OCI-LY1 (cell line): ENCODE results near the gene TUBA3E.

Experiments used
- EZH2 ChIP-seq: fragments of 200-600 bp; sonication (generic), shearing (Covaris generic); IDR thresholded peaks from 2 replicates; pipeline ENCODE4 v1.8.0; 2017; ENCODE audit warnings: borderline replicate concordance, mixed run types, mild to moderate bottlenecking, antibody characterized with exemption, low read length, moderate library complexity, mixed read lengths
- TF ChIP-seq, protein P1 (sequence below): fragments of 200-600 bp; sonication (generic), shearing (Covaris generic); IDR thresholded peaks from 2 replicates; pipeline ENCODE4 v1.5.1; 2017; ENCODE audit warnings: mild to moderate bottlenecking, antibody characterized with exemption, low read length, moderate library complexity, mixed read lengths

DNA sequence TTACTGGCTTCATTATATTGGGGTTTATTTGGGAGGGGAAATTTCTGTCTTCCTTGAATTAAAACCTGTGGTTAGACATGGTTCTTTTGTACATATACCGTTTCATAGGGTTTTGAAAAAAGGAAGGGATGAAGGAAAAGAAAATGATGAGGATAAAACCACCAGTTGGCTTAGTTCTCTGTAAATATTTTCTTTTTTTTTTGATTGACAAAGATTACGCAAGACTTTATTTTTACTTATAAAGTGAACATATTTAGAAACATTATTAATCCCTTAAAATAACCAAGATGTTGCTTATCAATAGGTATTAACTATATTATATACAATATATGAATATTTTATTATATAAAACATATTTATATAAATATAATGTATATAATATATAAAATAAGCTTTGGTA, 45.1 kb upstream of the TUBA3E start:
- TF ChIP-seq, protein P1, sequence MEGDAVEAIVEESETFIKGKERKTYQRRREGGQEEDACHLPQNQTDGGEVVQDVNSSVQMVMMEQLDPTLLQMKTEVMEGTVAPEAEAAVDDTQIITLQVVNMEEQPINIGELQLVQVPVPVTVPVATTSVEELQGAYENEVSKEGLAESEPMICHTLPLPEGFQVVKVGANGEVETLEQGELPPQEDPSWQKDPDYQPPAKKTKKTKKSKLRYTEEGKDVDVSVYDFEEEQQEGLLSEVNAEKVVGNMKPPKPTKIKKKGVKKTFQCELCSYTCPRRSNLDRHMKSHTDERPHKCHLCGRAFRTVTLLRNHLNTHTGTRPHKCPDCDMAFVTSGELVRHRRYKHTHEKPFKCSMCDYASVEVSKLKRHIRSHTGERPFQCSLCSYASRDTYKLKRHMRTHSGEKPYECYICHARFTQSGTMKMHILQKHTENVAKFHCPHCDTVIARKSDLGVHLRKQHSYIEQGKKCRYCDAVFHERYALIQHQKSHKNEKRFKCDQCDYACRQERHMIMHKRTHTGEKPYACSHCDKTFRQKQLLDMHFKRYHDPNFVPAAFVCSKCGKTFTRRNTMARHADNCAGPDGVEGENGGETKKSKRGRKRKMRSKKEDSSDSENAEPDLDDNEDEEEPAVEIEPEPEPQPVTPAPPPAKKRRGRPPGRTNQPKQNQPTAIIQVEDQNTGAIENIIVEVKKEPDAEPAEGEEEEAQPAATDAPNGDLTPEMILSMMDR: no peak
- no peak for TF ChIP-seq EZH2
